Peyer's patch (tissue), 4 donors: ENCODE data around the gene PCSK2. TPM values are rescaled to one million over a fixed set of nuclear protein-coding genes. Genes with fewer than 3 reads are reported as not detected.

ENCODE experiments used
- DNase-seq, 3 donors: peaks; one replicate each; pipeline ENCODE4 v3.0.0-alpha.2; 2017 to 2019
- H3K27ac ChIP-seq, 4 donors: fragments of 200-600 bp; sonication (generic); one replicate each; pipeline ENCODE4 v1.5.1; 2016 to 2019
- H3K27me3 ChIP-seq, 2 donors: fragments of 200-600 bp; sonication (generic); one replicate each; pipeline ENCODE4 v1.5.1; 2019
- H3K36me3 ChIP-seq, 3 donors: fragments of 200-600 bp; sonication (generic); one replicate each; pipeline ENCODE4 v1.5.1; 2016 to 2019
- H3K4me1 ChIP-seq, 4 donors: fragments of 200-600 bp; sonication (generic); one replicate each; pipeline ENCODE4 v1.5.1; 2016 to 2019
- H3K4me3 ChIP-seq, 4 donors: fragments of 200-600 bp; sonication (generic); 1 replicate in 3 of 4; 2 replicates in 1 of 4; pipeline ENCODE4 v1.5.1; 2016 to 2019; ENCODE audit warnings: mild to moderate bottlenecking in 1 of 4
- H3K9me3 ChIP-seq, 4 donors: fragments of 200-600 bp; sonication (generic); one replicate each; pipeline ENCODE4 v1.5.1; 2016 to 2019; ENCODE audit warnings: mild to moderate bottlenecking in 1 of 4
- CTCF ChIP-seq, 6 experiments: fragments of 450-650 bp in 4 of 6; fragments of 200-600 bp in 2 of 6; sonication (generic) in 1 of 6; IDR thresholded peaks; one replicate each; pipeline ENCODE4 v1.5.1; 2017 to 2019; ENCODE audit warnings: antibody characterized with exemption in 6 of 6, mild to moderate bottlenecking in 3 of 6, moderate library complexity in 1 of 6
- POLR2A ChIP-seq, 2 donors: fragments of 450-650 bp; IDR thresholded peaks; one replicate each; pipeline ENCODE4 v1.5.1; 2017; ENCODE audit warnings: antibody characterized with exemption in 2 of 2, mild to moderate bottlenecking in 2 of 2, moderate library complexity in 2 of 2
- total RNA-seq, 4 donors: library from RNA; depleted of rRNA; stranded (reverse); fragments of >200 nt; gene quantifications; one replicate each; pipeline ENCODE4 v1.1.0, GENCODE V29; 2016

Gene PCSK2
- total RNA-seq, 4 donors from 2014 or later = 0.18 to 0.80 (median 0.57) TPM; not detected in 1

- Histone ChIP-seq H3K27ac (no peak overlapping the region), H3K4me1 (no peaks in the 10 kb centered on the region), H3K9me3 (no peaks in the 10 kb centered on the region), H3K4me3 (no peak overlapping the region), H3K27me3 (no peaks in the 10 kb centered on the region), H3K36me3 (no peaks in the 10 kb centered on the region)
- no peak for DNase-seq
- TF ChIP-seq POLR2A (IDR thresholded peaks at IDR 0.05) (no peak), CTCF (IDR thresholded peaks at IDR 0.05) (no peak)
Measured at GRCh38 chr20:17524560-17524959, 297.7 kb downstream of the PCSK2 start.

- H3K27me3 ChIP-seq = no peaks in the 10 kb centered on the region
- H3K4me1 ChIP-seq = no peaks in the 10 kb centered on the region
- H3K27ac ChIP-seq = no peak overlapping the region
- DNase-seq = no peak
- no peaks in the 10 kb centered on the region for H3K36me3 ChIP-seq
- no peaks in the 10 kb centered on the region for H3K9me3 ChIP-seq
- H3K4me3 ChIP-seq = no peak overlapping the region
- TF ChIP-seq POLR2A (IDR thresholded peaks at IDR 0.05) = no peak
- no peak for TF ChIP-seq CTCF (IDR thresholded peaks at IDR 0.05)
Measured at GRCh38 chr20:17525132-17525531, 298.3 kb downstream of the PCSK2 start.

GRCh38 chr20:17525650-17526049 lies 298.8 kb downstream of the PCSK2 start:
- Histone ChIP-seq H3K36me3 (no peaks in the 10 kb centered on the region), H3K4me3 (no peak overlapping the region), H3K27ac (no peak overlapping the region), H3K27me3 (no peaks in the 10 kb centered on the region), H3K4me1 (peaks cover 0 to under 1% (median under 1%) of the 10 kb centered on the region in 4 donors), H3K9me3 (no peaks in the 10 kb centered on the region)
- DNase-seq = peak in 1 of 3 donors; percentile 53
- TF ChIP-seq CTCF (IDR thresholded peaks at IDR 0.05) = no peak
- TF ChIP-seq POLR2A (IDR thresholded peaks at IDR 0.05) = no peak

GRCh38 chr20:17529586-17529985 lies 302.7 kb downstream of the PCSK2 start:
- Histone ChIP-seq H3K36me3 (no peaks in the 10 kb centered on the region), H3K4me3 (no peak overlapping the region), H3K27ac (no peak overlapping the region), H3K27me3 (no peaks in the 10 kb centered on the region), H3K4me1 (peaks cover 0 to 13% (median 4%) of the 10 kb centered on the region in 4 donors), H3K9me3 (no peaks in the 10 kb centered on the region)
- TF ChIP-seq POLR2A (IDR thresholded peaks at IDR 0.05) (no peak), CTCF (IDR thresholded peaks at IDR 0.05) (no peak)
- no peak for DNase-seq

GRCh38 chr20:17530153-17530552 lies 303.3 kb downstream of the PCSK2 start:
- H3K9me3 ChIP-seq = no peaks in the 10 kb centered on the region
- DNase-seq = no peak
- no peaks in the 10 kb centered on the region for H3K36me3 ChIP-seq
- no peaks in the 10 kb centered on the region for H3K27me3 ChIP-seq
- H3K27ac ChIP-seq = no peak overlapping the region
- H3K4me1 ChIP-seq = peaks cover 0 to 13% (median 4%) of the 10 kb centered on the region in 4 donors
- no peak overlapping the region for H3K4me3 ChIP-seq
- TF ChIP-seq CTCF (IDR thresholded peaks at IDR 0.05) (no peak), POLR2A (IDR thresholded peaks at IDR 0.05) (no peak)
